ENCODE data around the gene SLC25A11.
"Not testable (repeated sequence)": the region's sequence is repeated elsewhere in the genome, so short reads cannot be mapped to it uniquely, and the experiment has no call there.

SLC25A11 gene

DNA sequence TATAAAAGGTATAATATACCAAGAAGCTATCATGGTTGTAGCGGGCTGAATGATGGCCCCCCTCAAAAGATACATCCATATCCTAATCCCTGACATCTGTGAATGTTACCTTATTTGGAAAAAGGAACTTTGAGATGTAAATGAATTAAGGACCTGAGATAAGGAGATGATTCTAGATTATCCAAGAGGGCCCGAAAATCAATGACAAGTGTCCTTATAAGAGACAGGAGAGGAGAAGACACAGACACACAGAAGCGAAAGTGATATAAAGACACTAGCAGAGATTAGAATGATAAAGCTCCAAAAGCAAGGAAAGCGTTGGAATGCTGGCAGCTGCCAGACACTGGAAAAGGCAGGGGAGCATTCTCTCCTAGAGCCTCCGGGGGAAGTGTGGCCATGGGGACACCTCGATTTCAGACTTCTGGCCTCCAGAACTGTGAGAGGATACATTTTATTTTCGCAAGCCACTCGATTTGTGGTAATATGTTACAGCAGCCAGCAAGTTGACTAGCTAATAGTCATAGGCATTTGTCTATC is 20.3 kb downstream of the SLC25A11 start:
- H3K4me3 ChIP-seq (ENCODE audit: low read length): no peak overlapping the region
- DNase-seq (ENCODE audit: low read depth): no peak
- TF ChIP-seq, protein P1, sequence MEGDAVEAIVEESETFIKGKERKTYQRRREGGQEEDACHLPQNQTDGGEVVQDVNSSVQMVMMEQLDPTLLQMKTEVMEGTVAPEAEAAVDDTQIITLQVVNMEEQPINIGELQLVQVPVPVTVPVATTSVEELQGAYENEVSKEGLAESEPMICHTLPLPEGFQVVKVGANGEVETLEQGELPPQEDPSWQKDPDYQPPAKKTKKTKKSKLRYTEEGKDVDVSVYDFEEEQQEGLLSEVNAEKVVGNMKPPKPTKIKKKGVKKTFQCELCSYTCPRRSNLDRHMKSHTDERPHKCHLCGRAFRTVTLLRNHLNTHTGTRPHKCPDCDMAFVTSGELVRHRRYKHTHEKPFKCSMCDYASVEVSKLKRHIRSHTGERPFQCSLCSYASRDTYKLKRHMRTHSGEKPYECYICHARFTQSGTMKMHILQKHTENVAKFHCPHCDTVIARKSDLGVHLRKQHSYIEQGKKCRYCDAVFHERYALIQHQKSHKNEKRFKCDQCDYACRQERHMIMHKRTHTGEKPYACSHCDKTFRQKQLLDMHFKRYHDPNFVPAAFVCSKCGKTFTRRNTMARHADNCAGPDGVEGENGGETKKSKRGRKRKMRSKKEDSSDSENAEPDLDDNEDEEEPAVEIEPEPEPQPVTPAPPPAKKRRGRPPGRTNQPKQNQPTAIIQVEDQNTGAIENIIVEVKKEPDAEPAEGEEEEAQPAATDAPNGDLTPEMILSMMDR (IDR thresholded peaks at IDR 0.05; ENCODE audit: insufficient read depth, low read depth, low read length, missing control alignments): no peak

- H3K4me3 ChIP-seq (ENCODE audit: low read length); DNase-seq (ENCODE audit: low read depth): not testable (repeated sequence)
Measured at GRCh38 chr17:4914551-4914950, 25.3 kb downstream of the SLC25A11 start.

- no peak overlapping the region for H3K4me3 ChIP-seq (ENCODE audit: low read length)
- no peak for DNase-seq (ENCODE audit: low read depth)
- TF ChIP-seq, protein P1 (IDR thresholded peaks at IDR 0.05; ENCODE audit: insufficient read depth, low read depth, low read length, missing control alignments): no peak
Measured at GRCh38 chr17:4913994-4914393, 25.9 kb downstream of the SLC25A11 start.

DNA sequence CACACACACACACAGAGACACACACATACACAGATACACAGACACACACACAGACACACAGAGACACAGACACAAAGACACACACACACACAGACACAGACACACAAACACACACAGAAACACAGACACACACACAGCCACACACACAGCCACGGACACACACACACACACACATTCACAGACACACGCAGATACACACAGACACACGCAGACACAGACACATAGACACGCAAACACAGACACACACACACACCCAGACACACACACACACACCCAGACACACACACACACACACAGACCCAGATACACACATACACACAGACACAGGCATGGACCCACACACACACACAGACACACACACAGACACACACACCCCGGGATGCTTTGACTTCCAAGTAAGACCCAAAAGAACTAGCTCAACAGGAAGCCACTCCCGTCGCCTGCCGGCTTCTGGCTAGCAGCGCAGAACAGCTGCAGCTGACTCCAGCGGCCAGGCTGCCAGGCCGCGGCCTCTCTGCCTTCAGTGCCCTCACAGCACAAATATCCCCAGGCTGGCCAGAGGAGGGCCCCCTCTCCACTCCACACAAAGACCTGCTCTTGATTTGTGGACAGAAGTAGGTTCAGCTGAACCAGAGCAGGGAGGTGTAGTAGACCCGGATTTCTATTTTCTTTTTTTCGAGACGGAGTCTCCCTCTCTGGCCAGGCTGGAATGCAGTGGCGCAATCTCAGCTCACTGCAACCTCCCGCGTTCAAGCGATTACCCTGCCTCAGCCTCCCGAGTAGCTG is 30.9 kb downstream of the SLC25A11 start:
- TF ChIP-seq, protein P1 (IDR thresholded peaks at IDR 0.05; ENCODE audit: insufficient read depth, low read depth, low read length, missing control alignments): peak; percentile 67
- DNase-seq (ENCODE audit: low read depth): peak; percentile 95
- H3K4me3 ChIP-seq (ENCODE audit: low read length): no peak overlapping the region

- TF ChIP-seq, protein P1 (IDR thresholded peaks at IDR 0.05; ENCODE audit: insufficient read depth, low read depth, low read length, missing control alignments): no peak
- no peak overlapping the region for H3K4me3 ChIP-seq (ENCODE audit: low read length)
- peak; percentile 94 for DNase-seq (ENCODE audit: low read depth)
Measured at GRCh38 chr17:4908301-4908700, 31.5 kb downstream of the SLC25A11 start.

DNA sequence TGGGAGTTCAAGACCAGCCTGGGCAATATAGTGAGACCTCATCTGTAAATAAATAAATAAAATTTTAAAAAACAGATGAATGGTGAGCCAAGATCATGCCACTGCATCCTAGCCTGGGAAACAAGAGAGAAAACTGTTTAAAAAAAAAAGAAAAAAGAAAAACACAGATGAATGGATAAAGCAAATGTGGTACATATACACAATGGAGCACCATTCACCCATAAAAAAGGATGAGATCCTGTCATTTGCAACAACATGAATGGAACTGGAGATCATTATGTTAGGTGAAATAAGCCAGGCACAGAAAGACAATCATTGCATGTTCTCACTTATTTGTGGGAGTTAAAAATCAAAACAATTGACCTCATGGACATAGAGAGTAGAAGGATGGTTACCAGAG is 33.2 kb downstream of the SLC25A11 start:
- not testable (repeated sequence) for H3K4me3 ChIP-seq (ENCODE audit: low read length); DNase-seq (ENCODE audit: low read depth)

DNA sequence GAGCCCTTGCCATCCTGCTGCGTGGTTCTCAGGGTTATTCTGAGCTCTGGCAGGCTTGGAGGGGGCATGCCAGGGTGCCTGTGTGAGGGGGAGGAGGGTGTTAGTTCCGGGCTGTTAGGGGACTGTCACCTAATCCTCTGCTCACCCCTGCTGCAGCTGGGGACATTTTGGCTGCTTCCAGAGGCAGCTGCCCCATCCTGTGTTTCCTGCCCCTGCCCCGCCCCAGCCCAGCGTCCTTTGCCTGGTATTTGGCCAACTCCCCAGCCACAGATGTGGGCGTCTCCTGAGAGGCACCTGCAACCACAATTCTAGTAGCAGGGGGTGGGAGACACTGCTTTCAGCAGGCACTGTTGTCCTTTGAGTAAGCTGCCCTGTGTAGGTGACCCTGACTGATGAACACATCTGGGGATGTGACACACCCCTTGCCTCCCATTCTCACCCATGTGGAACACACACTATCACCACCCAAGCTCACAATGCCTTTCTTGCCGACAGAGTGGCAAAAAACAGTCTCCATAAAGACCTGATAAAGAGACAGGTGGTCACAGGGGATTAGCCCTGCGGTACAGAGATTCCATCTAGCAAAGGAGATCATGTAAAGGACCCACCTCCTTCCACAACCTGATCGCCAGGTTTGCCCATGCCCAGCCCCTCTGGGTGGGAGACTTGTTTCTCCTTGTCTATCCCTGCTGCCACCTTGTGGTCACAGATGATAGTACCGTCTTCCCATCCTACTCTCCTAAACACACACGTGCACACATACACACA is 36.6 kb downstream of the SLC25A11 start, which contains the start of gene CHRNE:
TSS of gene CHRNE (minus strand) at position 48 of the 768 bp plus-strand sequence. CDS start at position 13, 35 bp downstream.
- TF ChIP-seq, protein P1 (IDR thresholded peaks at IDR 0.05; ENCODE audit: insufficient read depth, low read depth, low read length, missing control alignments): peak; percentile 83
- H3K4me3 ChIP-seq (ENCODE audit: low read length): no peak within 1 kb of the TSS
- DNase-seq (ENCODE audit: low read depth): peak; percentile 92

All from epithelial cell of esophagus (primary cell).